HG03196 (cell line): ENCODE measurements around the gene SLAMF6.
"Not testable (repeated sequence)": the region's sequence is repeated elsewhere in the genome, so short reads cannot be mapped to it uniquely, and the experiment has no call there.

Experiments used
- ATAC-seq: cut with Tn5 transposase; IDR thresholded peaks from one replicate; pipeline ENCODE4 v1.9.1; 2021; ENCODE audit not compliant: unreplicated experiment

Gene SLAMF6

DNA sequence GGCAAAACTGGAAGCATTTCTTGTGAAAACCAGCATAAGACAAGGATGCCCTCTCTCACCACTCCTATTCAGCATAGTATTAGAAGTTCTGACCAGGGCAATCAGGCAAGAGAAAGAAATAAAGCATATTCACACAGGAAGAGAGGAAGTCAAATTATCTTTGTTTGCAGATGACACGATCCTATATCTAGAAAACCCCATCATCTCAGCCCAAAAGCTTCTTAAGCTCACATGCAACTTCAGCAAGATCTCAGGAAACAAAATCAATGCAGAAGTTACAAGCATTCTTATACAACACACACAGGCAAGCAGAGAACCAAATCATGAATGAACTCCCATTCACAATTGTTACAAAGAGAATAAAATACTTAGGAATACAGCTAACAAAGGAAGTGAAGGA is 7.1 kb downstream of the SLAMF6 start:
- ATAC-seq, result not testable (repeated sequence)

DNA sequence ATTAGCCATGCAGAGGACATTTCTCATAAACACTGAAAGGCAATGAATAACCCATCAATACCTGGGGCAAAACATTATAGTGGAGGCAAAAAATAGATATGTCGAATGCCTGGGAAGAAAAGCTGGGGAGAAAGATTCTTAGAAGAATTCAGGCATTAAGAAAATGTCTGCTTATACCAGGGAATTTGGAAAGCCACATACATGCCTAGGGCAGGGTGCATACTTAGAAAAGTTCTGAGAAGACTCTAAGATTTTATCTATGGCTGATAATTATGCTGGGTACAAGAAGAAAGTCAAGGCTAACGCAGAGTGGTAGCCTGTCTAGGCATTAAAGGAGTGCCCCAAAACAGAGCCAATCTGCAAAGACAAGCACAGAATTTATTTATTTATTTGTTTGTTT is 18.4 kb downstream of the SLAMF6 start:
- no peak for ATAC-seq

DNA sequence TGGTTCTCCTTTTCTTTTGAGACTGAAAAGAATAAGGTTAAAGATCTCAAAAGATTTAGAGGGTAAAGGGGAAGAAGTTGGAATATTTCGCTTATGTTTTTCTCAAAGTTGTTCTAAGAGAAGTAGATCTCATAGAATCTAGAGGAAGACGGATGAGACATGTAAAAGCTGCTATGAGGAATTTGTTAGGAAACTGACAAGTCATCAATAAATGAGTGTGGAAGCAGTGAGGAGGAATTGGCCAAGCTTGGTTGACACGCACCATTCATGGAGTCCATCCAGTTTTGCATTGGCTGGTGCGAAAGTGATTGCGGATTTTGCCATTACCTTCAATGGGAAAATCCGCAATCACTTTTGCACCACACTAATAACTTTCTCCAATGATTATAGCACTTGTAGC is 20.0 kb downstream of the SLAMF6 start:
- ATAC-seq, result no peak

DNA sequence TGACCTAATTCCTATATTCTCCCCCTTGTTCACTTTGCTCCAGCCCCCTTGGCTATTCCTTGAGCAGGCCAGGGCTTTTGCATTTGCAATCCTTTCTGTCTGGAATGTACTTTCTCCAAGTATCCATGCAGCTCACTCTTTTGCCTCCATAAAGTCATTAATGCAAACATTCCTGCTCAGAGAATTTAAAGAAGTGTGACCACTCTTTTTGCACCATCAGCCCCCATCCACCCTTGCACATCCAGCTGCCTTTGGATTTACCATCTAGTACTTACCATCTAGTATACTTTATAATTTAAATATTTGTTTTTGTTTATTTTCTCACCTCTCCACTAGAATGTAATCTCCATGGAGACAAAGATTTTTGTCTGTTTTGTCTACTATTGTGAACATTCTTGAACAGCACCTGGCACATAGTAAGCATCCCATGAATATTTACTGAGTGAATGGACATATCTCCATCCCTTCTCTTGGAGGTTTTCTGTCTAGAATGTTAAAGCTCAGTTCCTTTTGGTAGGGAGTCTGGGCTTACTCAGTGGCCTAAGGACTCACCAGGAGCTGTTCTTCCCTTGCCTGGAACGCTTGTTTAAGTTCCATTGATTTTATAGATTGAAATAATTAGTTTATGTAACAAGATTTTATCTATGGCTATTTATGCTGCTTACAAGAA is 22.6 kb downstream of the SLAMF6 start:
- ATAC-seq, result no peak

DNA sequence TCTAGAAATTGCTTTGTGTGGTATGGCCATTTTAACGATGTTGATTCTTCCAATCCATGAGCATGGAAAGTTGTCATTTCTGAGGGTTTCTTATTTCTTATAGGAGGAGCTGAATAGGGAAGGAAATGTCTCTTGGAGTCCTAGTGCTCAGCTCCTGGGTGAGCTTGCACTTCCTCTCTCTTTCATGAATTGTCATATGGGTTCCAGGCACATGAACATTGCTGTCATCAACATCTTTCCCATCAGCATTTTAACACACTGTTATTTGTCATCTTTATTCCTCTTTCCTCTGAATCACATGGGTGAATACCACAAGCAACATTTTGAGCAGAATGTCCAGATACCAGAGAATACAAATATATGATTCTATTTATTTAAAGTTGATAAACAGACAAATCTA is 23.4 kb downstream of the SLAMF6 start:
- ATAC-seq, result no peak

DNA sequence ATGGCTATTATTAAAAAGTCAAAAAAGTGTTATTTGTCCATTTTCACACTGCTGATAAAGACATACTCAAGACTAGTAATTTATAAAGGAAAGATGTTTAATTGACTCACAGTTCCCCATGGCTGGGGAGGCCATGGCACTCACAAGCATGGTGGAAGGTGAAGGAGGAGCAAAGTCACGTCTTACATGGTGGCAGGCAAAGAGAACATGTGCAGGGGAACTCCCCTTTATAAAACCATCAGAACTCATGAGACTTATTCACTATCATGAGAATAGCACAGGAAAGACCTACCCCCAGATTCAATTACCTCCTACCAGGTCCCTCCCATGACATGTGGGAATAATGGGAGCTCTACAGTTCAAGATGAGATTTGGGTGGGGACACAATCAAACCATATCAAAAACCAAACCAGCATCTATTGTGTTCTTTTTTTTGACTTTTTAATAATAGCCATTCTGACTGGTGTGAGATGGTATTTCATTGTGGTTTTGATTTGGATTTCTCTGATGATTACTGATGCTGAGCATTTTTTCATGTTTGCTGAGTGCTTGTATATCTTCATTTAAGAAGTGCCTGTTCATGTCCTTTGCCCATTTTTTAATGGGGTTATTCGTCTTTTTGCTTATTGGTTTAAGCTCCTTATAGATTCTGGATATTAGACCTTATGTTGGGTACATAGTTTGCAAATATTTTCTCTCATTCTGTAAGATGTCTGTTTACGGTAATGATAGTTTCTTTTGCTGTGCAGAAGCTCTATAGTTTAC is 24.6 kb downstream of the SLAMF6 start:
- not testable (repeated sequence) for ATAC-seq

DNA sequence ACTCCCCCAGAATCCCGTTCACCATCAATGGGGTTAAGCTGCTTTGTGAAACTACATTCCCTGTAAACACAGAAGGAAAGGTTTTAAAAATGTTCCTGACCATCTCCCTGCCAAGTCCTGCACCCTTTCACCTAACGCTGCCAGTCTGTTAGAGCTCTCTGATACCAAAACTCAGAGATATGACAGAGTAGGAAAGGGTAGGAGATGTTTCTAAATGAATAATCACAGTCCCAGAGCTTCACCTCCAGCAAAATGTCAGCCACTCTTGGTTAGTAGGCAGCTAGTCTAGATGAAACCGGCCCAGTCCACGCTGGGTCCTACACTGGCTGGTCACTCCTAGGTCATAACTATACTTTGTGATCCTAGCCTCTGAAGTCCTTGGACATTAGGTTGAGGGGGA is 26.7 kb downstream of the SLAMF6 start:
- ATAC-seq, result no peak

DNA sequence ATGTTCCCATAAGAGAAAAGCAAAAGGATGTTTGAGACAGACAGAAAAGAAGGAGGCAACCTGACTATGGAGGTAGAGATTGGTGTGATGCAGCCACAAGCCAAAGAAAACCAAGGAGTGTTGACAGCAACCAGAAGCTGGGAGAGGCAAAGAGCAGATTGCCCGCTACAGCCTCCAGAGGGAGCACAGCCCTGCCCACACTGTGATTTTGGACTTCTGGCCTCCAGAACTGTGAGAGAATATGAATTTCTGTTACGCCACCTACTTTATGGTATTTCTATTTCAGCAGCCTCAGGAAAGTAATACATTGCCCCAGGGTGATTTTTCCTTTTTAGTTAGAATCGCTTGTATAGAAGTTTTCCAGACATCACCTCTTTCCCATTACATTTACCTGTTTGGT is 28.4 kb downstream of the SLAMF6 start:
- no peak for ATAC-seq

DNA sequence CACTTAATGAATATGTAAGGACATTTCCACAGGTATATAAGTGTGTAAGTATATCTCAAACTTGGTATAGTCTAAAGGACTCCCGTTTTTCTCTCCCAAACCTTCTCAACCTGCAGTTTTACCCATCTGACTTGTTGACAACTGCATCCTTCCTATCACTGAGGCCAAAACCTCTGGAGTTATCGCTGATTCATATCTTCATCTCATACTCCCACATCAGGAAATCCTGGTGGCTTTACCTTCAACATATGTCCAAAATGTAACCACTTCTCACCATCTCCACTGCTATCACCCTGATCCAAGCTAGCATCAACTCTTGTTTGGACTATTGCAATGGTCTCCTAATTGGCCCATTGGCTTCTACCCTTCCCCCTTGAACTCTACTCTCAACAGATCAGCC is 30.4 kb downstream of the SLAMF6 start:
- no peak for ATAC-seq

DNA sequence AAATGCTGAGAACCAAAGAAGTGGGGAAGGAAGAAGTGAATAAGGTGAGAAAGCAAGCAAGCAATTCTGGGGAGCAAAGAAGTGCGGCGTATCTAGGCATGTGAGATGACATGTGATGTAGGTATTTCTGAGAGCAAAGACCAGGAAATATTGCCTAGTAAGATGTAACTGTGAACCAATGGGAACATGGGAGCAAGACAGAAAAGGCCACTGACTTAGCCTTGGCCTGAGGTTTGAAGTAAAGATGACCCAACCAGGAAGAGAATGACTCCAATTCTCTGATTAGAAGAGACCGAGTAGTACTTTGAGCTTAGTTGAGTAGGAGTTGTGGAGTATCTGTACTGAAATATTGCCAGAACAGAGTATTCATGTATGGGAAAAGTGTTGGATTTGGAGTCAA is 31.1 kb downstream of the SLAMF6 start:
- no peak for ATAC-seq

DNA sequence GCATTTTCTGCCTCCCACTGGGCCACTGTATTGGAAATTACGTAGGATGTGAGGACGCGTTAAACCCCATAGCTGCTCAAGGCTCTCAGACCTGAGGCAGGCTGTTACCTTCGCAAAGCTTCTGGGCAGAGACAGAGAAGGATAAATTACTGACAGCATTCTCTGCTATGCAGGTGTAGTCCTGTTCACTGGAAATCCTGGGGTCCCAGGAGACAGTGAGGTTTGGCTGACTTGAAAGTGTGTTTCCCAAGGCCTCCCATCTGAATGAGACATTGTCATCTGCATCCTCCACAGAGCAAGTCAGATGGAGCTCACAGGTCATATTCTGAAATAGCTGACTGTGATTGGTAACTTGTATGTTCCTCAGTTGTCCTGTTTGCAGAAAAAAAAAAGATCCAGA is 32.0 kb downstream of the SLAMF6 start:
- no peak for ATAC-seq

DNA sequence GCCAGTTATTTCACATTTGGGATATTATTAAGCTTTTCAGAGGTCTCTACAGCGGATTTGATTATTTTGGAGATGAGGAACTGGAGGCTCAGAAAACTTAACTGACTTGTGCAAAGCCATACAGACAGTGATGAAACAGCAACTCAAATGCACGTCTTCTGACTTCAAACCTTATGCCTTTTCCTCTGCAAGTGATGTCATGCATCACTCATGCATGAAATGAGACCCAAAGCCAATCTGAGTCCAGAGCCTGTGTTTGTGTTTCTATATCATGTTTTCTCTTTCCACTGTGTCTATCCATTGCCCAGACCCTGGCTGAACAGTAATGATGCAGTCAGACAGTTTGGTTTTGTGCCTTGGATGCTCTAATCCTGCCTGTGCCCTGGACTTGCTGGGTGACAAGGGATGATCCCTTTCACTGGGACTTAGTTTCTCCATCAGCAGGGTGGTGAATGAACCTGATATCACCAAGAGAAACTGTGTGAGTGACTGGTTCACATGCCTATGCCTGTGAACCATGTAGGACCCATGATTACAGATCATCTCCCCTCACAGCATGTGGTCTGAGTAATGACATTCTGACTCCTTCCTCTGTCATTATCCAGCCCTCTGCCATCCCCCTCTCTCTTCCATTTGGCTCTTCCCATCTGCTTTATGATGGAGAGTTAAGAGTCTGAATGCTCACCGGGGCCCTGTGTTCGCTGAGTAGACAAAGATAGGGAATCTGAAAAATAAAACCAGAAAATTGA is 33.4 kb downstream of the SLAMF6 start:
- ATAC-seq, result no peak

DNA sequence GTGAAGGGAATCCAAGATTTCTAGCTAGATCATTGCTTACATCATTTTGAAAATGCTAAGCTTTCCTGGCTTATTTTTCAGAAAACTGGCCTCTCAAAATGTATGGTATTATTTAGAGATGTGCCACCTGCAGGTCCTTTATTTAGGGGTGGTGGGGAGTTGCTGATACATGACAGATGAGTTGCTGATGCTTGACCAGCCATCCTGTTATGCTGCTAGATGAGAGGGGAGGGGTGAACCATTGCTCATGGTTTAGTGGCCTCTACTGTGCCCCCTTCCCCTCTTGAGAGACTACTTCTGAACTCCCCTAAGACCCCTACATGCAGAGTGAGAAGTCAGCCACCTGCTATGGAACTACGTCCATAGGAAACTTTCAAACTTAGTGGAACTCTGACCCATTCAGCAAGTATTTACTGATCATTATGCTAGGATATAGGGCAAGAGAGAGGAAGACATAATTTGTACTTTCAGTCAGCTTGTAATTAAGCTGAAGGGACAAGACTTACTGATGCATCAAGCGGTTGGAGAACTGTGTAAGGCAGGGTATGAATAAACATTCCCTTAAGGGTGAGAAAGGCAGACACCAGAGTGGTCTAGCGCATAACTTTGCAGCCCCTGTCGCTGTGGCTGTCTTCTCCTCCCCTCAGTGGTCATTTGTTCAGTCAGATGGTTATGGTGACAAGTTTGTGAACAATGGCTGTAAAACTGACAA is 34.6 kb downstream of the SLAMF6 start:
- no peak for ATAC-seq

DNA sequence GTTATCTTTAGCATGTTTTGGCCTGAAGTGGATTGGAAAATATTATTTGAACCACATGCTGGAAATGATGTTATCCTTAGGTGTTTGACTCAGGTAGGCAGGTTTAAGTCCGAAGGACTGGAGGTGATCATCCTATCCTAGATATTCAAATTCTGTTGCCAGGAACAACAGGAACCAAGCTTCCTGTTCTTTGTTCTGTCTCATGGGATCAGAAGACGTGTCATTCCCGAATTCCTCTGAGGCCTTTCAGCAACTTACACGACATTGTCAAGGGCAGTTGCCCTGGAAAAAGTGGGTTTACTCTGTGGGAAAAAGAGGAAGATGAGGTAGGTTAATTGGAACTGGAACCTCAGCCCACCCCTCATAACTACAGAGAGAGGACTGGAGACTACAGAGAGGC is 36.6 kb downstream of the SLAMF6 start:
- no peak for ATAC-seq

DNA sequence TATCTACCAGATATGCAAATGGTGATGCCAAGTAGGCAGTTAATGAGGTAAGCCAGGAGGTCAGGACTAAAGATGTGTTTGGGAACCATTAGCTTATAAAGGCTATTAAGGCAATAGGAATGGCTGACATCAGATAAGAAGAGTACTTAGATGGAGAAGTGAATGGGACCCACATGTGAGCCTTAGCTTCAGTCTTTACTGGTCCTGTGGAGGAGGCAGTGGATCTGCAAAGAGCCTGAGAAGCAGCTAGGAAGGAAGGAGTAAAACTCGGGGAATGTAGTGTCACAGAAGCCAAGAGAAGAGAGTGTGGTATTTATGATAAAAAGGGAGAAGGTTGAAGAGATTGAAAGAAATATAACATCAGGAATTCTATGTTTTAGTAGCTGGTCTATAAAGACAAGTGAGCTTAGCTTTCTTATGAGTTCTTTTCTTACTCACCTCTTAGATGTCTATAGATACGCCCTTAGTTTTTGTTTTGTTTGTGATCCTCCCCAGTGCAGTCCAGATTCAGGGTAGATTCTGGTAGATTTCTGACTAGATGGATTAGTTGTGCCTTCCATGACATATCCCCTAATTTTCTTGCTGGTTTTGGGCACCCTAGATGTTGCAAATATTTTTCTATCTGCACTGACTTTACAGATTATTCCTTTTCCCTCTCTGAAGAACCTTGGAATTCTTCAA is 39.4 kb downstream of the SLAMF6 start:
- no peak for ATAC-seq

DNA sequence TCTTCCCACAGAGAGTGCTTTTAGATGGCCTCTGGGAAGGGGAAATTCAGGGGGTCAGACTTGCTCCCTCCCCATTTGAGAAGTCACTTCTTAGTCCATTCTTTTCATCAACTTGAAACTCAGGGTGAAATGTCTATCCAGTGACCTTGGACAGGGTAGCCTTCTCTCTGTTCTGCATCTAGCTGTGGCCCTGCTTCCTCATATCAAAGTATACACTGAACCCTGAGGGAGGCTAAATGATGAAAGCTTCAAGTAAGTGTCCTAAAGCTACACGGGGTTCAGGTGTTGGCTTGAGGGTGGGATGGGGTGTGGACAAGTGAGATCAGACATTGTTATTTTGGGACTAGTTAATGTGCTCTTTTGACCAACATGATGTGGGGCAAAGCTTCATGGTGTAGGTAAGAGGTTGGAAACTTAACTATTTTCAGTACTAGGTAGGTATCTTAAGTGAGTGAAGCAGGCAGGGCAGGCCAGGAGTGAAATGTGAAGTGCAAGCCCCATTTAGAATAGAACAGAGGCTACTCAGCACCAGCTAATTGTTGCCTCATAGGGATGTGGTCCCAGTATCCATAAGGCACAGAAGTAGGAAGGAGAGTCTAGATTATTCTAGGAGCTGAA is 41.0 kb downstream of the SLAMF6 start:
- ATAC-seq, result no peak

DNA sequence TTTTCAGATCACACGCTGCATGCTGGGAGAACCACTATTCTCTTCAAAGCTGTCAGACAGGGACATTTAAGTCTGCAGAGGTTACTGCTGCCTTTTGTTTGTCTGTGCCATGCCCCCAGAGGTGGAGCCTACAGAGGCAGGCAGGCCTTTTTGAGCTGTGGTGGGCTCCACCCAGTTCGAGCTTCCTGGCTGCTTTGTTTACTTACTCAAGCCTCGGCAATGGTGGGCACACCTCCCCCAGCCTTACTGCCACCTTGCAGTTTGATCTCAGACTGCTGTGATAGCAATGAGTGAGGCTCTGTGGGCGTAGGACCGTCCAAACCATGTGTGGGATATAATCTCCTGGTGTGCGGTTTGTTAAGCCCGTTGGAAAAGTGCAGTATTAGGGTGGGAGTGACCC is 42.3 kb downstream of the SLAMF6 start:
- not testable (repeated sequence) for ATAC-seq

DNA sequence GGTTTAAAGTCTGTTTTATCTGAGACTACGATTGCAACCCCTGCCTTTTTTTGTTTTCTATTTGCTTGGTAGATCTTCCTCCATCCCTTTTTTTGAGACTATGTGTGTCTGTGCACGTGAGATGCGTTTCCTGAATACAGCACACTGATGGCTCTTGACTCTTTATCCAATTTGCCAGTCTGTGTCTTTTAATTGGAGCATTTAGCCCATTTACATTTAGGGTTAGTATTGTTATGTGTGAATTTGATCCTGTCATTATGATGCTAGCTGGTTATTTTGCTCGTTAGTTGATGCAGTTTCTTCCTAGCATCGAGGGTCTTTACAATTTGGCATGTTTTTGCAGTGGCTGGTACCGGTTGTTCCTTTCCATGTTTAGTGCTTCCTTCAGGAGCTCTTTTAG is 44.0 kb downstream of the SLAMF6 start:
- not testable (repeated sequence) for ATAC-seq

DNA sequence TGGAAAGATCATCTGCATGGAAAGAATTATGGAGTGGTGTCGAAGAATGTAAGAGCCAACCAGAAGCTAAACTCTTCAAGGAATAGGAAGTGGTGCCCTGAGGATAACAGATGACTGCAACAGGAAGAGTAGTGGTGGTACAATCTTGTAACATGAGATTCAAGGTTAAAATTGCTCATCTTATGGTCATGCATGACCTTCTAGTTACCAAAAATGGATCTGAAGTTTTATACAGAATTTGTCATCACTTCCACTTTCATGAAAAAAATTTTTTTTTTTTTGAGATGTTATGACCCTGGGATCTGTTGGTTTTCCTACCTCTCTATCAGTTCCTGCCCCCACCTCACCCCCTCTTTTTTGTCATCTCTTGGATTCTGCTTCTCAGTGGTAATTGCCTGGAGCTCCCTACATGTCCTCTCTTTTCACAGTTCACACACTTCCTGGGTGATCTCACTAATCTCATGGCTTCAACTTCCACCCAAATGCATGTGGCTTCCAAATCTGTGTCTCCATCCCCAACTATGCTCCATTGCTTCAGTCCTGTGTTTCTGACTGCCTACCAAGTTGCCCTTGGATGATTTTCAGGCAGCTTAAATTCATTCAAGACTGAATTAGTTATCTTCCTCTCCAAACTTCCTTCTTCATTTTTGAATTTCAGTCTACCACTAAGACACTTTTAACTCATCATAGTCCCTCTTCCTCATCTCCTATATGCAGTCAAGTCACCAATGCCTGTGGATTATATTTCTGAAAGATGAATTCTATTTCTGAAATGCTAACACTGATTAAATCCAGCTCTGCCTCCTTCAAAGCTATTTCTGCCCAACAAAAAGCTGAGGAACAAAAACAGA is 48.4 kb downstream of the SLAMF6 start:
- peak; percentile 72 for ATAC-seq
